ENCODE measurements around the gene EGFLAM. TPM values are rescaled to one million over a fixed set of nuclear protein-coding genes. Genes with fewer than 3 reads are reported as not detected.

EGFLAM gene
- total RNA-seq, 1 experiment from 2014 or later: 1.1 TPM

- Mint-ChIP-seq H3K27ac (no peak overlapping the region), H3K4me1 (peaks cover 25% of the 10 kb centered on the region), H3K9me3 (no peaks in the 10 kb centered on the region), H3K27me3 (ENCODE audit: low read depth) (no peaks in the 10 kb centered on the region), H3K36me3 (no peaks in the 10 kb centered on the region), H3K4me3 (no peak overlapping the region)
- ChIA-PET CTCF (interaction anchor here (0.6 to 5.4 kb wide), 8 partner anchors 15 to 679 kb away, joined by 3 to 31 read pairs (median 4); no protein-coding TSS in a partner anchor), POLR2A (interaction anchor here (0.5 kb wide), 1 partner anchor 56 kb away, joined by 7 read pairs; no protein-coding TSS in a partner anchor)
- TF ChIP-seq PRRX2 (CRISPR knock-in tag; IDR thresholded peaks at IDR 0.05) (no peak), E2F5 (CRISPR knock-in tag; IDR thresholded peaks at IDR 0.05) (no peak), NFE2L1 (CRISPR knock-in tag; IDR thresholded peaks at IDR 0.05) (no peak), ZBTB21 (CRISPR knock-in tag; IDR thresholded peaks at IDR 0.05; ENCODE audit: borderline replicate concordance) (no peak), TEAD1 (CRISPR knock-in tag; IDR thresholded peaks at IDR 0.05) (no peak), ZSCAN18 (CRISPR knock-in tag; IDR thresholded peaks at IDR 0.05) (no peak), FOXP4 (CRISPR knock-in tag; IDR thresholded peaks at IDR 0.05) (no peak), TEAD4 (CRISPR knock-in tag; IDR thresholded peaks at IDR 0.05) (no peak), IRF1 (CRISPR knock-in tag; IDR thresholded peaks at IDR 0.05) (no peak), ZNF512 (CRISPR knock-in tag; IDR thresholded peaks at IDR 0.05; ENCODE audit: borderline replicate concordance) (no peak), NR3C1 (CRISPR knock-in tag; conservative IDR thresholded peaks at IDR 0.05; ENCODE audit: low read depth) (no peak)
- DNase-seq (ENCODE audit: low spot score): no peak
- no peak for ATAC-seq
Measured at GRCh38 chr5:38468978-38469706, 210.8 kb downstream of the EGFLAM start.

GRCh38 chr5:38469707-38470267 lies 211.4 kb downstream of the EGFLAM start:
- CTCF ChIA-PET: interaction anchor here (5.4 kb wide), 1 partner anchor 28 kb away, joined by 31 read pairs; no protein-coding TSS in a partner anchor
- POLR2A ChIA-PET: no interaction called here

More at GRCh38 chr5:38469707-38470267, 211.4 kb downstream of the EGFLAM start:
- ATAC-seq: no peak
- no peaks in the 10 kb centered on the region for H3K36me3 Mint-ChIP-seq
- H3K4me1 Mint-ChIP-seq: peaks cover 25% of the 10 kb centered on the region
- no peaks in the 10 kb centered on the region for H3K27me3 Mint-ChIP-seq (ENCODE audit: low read depth)
- no peak for TF ChIP-seq USF1 (CRISPR knock-in tag; IDR thresholded peaks at IDR 0.05)
- no peak for TF ChIP-seq FOXK1 (CRISPR knock-in tag; IDR thresholded peaks at IDR 0.05)
- DNase-seq (ENCODE audit: low spot score): no peak
- H3K9me3 Mint-ChIP-seq: no peaks in the 10 kb centered on the region
- no peak overlapping the region for H3K4me3 Mint-ChIP-seq
- no peak overlapping the region for H3K27ac Mint-ChIP-seq
